ENCODE results near the gene ZNF236.

- no peak for TF ChIP-seq EP300 (IDR thresholded peaks at IDR 0.05; ENCODE audit: borderline replicate concordance)
- TF ChIP-seq ZBTB7A (IDR thresholded peaks at IDR 0.05; ENCODE audit: low read depth) = no peak
- TF ChIP-seq RAD21 (IDR thresholded peaks at IDR 0.05; ENCODE audit: low read depth) = no peak
These were observed 114.5 kb downstream of the ZNF236 start for GRCh38 chr18:76936877-76937276.

All from Ishikawa (cell line).